Heart left ventricle (tissue), 13 donors: ENCODE data around the gene ARHGAP8.

Experiments
- CTCF ChIP-seq, 12 donors: fragments of 200-600 bp; sonication (generic) in 4 of 12; IDR thresholded peaks; one replicate each; pipeline versions ENCODE4 v1.5.0 to v1.8.0; 2018 to 2022; ENCODE audit warnings: antibody characterized with exemption in 12 of 12, mild to moderate bottlenecking in 5 of 12
- POLR2A ChIP-seq, 2 donors: fragments of 450-650 bp; IDR thresholded peaks; one replicate each; pipeline ENCODE4 v1.6.1; 2017; ENCODE audit warnings: antibody characterized with exemption in 2 of 2, mild to moderate bottlenecking in 2 of 2, moderate library complexity in 2 of 2
- donor health status: ischemic (EF 13 %, LVEDD 7.1; RV severe dilation, severe dysfunction).
- donor health status: DM: no; HTN: yes; CAD: no.
- donor health status: DM: no; HTN: no; CAD: no.
- donor health status: ischemic (EF 25% LVEDD 6.9; RV normal size, moderate dysfunction).
- donor health status: ischemic (EF 25% LVEDD 5.7; RV mildly dilated, moderate dysfunction).
- donor health status: ischemic (EF 35%, LVEDD 5.7; RV mildly dilated, moderate dysfunction).
- donor health status: nonischemic (EF 11% LVEDD 7.7; RV severe dilation, severe dysfunction).
- donor health status: DM: yes; HTN: yes; CAD: no.
- donor health status: PGD.
- donor health status: ischemic (EF 29% LVEDD 5.4; RV normal size, mild dysfunction).
- donor health status: nonischemic (EF 23%, LVEDD 6.1; RV moderate dilation, normal function).

GRCh38 chr22:44755956-44756361 lies 3.6 kb downstream of the ARHGAP8 start:
- no peak for TF ChIP-seq CTCF (IDR thresholded peaks at IDR 0.05)
- TF ChIP-seq POLR2A (IDR thresholded peaks at IDR 0.05), result no peak
